PFSK-1 (cell line): ENCODE results near the gene CD44.

Experiments used
- FOXP2 ChIP-seq: optimal IDR thresholded peaks from 2 replicates; pipeline ENCODE3; 2011; ENCODE audit warnings: borderline replicate concordance, control low read depth, inconsistent platforms; ENCODE audit not compliant: insufficient read depth; ENCODE audit errors: extremely low read length, extremely low read depth
- POLR2AphosphoS5 ChIP-seq: IDR thresholded peaks from 2 replicates; pipeline ENCODE4 v1.6.1; 2012; ENCODE audit warnings: low read depth, mild to moderate bottlenecking, control low read depth, low read length, moderate library complexity
- SIN3A ChIP-seq: IDR thresholded peaks from 2 replicates; pipeline ENCODE4 v1.6.1; 2012; ENCODE audit warnings: mild to moderate bottlenecking, low read length, moderate library complexity, borderline replicate concordance; ENCODE audit not compliant: insufficient read depth
- TAF1 ChIP-seq: IDR thresholded peaks from 2 replicates; pipeline ENCODE4 v1.6.1; 2012; ENCODE audit warnings: low read length, control low read depth, borderline replicate concordance; ENCODE audit not compliant: insufficient read depth
- TF ChIP-seq, protein P1 (sequence below), 2 experiments: IDR thresholded peaks; 2 replicates each; pipeline versions ENCODE4 v1.6.1 to v1.8.0; 2011 to 2012; ENCODE audit warnings: low read depth in 2 of 2, low read length in 2 of 2, control low read depth in 1 of 2, inconsistent platforms in 1 of 2, mild to moderate bottlenecking in 1 of 2, moderate library complexity in 1 of 2; ENCODE audit not compliant: insufficient read depth in 1 of 2

The CD44 gene

DNA sequence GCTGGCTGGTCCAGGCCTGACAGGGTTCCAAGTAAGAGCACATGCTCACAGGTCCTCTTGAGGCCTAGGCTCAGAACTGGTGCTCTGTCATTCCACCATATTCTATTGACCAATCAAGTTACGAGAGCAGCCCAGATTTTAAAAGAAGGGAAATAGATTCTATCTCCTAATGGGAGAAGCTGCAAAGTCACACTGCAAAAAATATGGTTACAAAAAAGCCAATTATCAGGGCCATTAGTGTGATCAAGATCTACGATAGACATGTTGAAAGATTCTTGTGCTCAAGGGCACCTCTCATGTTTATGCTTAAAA, 96.1 kb downstream of the CD44 start:
- no peak for TF ChIP-seq FOXP2

GRCh38 chr11:35235498-35235897, 96.5 kb downstream of the CD44 start:
- no peak for TF ChIP-seq FOXP2
- TF ChIP-seq, protein P1, sequence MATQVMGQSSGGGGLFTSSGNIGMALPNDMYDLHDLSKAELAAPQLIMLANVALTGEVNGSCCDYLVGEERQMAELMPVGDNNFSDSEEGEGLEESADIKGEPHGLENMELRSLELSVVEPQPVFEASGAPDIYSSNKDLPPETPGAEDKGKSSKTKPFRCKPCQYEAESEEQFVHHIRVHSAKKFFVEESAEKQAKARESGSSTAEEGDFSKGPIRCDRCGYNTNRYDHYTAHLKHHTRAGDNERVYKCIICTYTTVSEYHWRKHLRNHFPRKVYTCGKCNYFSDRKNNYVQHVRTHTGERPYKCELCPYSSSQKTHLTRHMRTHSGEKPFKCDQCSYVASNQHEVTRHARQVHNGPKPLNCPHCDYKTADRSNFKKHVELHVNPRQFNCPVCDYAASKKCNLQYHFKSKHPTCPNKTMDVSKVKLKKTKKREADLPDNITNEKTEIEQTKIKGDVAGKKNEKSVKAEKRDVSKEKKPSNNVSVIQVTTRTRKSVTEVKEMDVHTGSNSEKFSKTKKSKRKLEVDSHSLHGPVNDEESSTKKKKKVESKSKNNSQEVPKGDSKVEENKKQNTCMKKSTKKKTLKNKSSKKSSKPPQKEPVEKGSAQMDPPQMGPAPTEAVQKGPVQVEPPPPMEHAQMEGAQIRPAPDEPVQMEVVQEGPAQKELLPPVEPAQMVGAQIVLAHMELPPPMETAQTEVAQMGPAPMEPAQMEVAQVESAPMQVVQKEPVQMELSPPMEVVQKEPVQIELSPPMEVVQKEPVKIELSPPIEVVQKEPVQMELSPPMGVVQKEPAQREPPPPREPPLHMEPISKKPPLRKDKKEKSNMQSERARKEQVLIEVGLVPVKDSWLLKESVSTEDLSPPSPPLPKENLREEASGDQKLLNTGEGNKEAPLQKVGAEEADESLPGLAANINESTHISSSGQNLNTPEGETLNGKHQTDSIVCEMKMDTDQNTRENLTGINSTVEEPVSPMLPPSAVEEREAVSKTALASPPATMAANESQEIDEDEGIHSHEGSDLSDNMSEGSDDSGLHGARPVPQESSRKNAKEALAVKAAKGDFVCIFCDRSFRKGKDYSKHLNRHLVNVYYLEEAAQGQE (IDR thresholded peaks at IDR 0.05; ENCODE audit: insufficient read depth in 1 of 2, low read depth in 2 of 2, low read length in 2 of 2), result no peak
- TF ChIP-seq SIN3A, result no peak
- no peak for TF ChIP-seq TAF1
- no peak for TF ChIP-seq POLR2AphosphoS5

GRCh38 chr11:35235936-35236666, 97.1 kb downstream of the CD44 start:
- TF ChIP-seq SIN3A, result no peak
- TF ChIP-seq TAF1, result no peak
- no peak for TF ChIP-seq FOXP2
- TF ChIP-seq, protein P1 (IDR thresholded peaks at IDR 0.05; ENCODE audit: insufficient read depth in 1 of 2, low read depth in 2 of 2, low read length in 2 of 2), result no peak
- no peak for TF ChIP-seq POLR2AphosphoS5

GRCh38 chr11:35236667-35237003, 97.7 kb downstream of the CD44 start:
- TF ChIP-seq, protein P1 (IDR thresholded peaks at IDR 0.05; ENCODE audit: insufficient read depth in 1 of 2, low read depth in 2 of 2, low read length in 2 of 2), result no peak
- peak; percentile 23; the same call in 1 of the 2 replicates for TF ChIP-seq TAF1

DNA sequence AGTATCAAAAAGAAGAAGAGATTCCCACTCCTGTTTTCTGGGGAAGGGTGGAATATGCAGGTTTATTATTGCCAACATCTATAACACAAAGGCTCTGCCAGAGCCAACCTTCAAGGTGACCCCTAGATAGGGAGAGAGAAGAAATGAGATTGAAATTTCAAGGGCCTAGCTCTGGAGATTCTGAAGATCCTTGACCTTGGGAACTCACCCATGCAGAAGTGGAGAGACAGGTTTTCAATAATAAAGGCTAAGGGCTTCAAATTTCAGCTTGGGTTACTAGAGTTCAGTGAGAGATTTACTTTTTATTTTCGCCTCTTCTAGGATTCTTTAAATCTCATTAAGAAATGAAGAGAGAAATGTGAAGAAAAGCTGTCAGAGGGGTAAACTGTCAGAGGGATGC, 98.4 kb downstream of the CD44 start:
- no peak for TF ChIP-seq SIN3A
- TF ChIP-seq, protein P1 (IDR thresholded peaks at IDR 0.05; ENCODE audit: insufficient read depth in 1 of 2, low read depth in 2 of 2, low read length in 2 of 2), result no peak
- no peak for TF ChIP-seq TAF1
- no peak for TF ChIP-seq POLR2AphosphoS5
- TF ChIP-seq FOXP2, result no peak
